Endodermal cell (in vitro differentiated cells): Measurements from ENCODE around the gene SPAG16. TPM values are rescaled to one million over a fixed set of nuclear protein-coding genes. Genes with fewer than 3 reads are reported as not detected.
"Not testable (repeated sequence)": the region's sequence is repeated elsewhere in the genome, so short reads cannot be mapped to it uniquely, and the experiment has no call there.

Experiments used
- DNase-seq: peaks from one replicate; pipeline ENCODE4 v3.0.0-alpha.2; 2017
- H3K27ac ChIP-seq: 2 replicates; pipeline ENCODE4 v1.5.1; 2013; ENCODE audit warnings: mild to moderate bottlenecking, low read depth, low read length, moderate library complexity
- H3K27me3 ChIP-seq: 2 replicates; pipeline ENCODE4 v1.6.1; 2013; ENCODE audit warnings: mild to moderate bottlenecking, low read length, moderate library complexity; ENCODE audit not compliant: insufficient read depth, control insufficient read depth, poor library complexity, severe bottlenecking
- H3K36me3 ChIP-seq: 2 replicates; pipeline ENCODE4 v1.7.0; 2013; ENCODE audit warnings: mild to moderate bottlenecking, low read length, moderate library complexity; ENCODE audit not compliant: control insufficient read depth, insufficient read depth
- H3K4me1 ChIP-seq: one replicate; pipeline ENCODE4 v1.7.0; 2013; ENCODE audit warnings: low read length; ENCODE audit not compliant: control insufficient read depth, insufficient read depth
- H3K4me3 ChIP-seq: 2 replicates; pipeline ENCODE4 v1.5.1; 2013; ENCODE audit warnings: mild to moderate bottlenecking, low read length, moderate library complexity
- H3K9ac ChIP-seq: 2 replicates; pipeline ENCODE4 v1.6.1; 2013; ENCODE audit warnings: mild to moderate bottlenecking, low read length, moderate library complexity; ENCODE audit not compliant: poor library complexity, severe bottlenecking; ENCODE audit errors: extremely low read depth
- H3K9me3 ChIP-seq: 2 replicates; pipeline ENCODE4 v1.6.1; 2013; ENCODE audit warnings: mild to moderate bottlenecking, low read length, moderate library complexity; ENCODE audit not compliant: control insufficient read depth
- H3K27ac Mint-ChIP-seq: 2 replicates; pipeline ENCODE4 v1.8.0; 2020; ENCODE audit warnings: mixed read lengths
- H3K27me3 Mint-ChIP-seq: 2 replicates; pipeline ENCODE4 v1.8.0; 2021; ENCODE audit warnings: mild to moderate bottlenecking, mixed read lengths; ENCODE audit not compliant: insufficient read depth
- H3K36me3 Mint-ChIP-seq: 2 replicates; pipeline ENCODE4 v1.8.0; 2020; ENCODE audit warnings: low read depth, mixed read lengths
- H3K4me1 Mint-ChIP-seq: 2 replicates; pipeline ENCODE4 v1.8.0; 2020; ENCODE audit warnings: mixed read lengths
- H3K4me3 Mint-ChIP-seq: 2 replicates; pipeline ENCODE4 v1.8.0; 2020; ENCODE audit warnings: mild to moderate bottlenecking, moderate library complexity, mixed read lengths
- H3K9me3 Mint-ChIP-seq: 2 replicates; pipeline ENCODE4 v1.8.0; 2020; ENCODE audit warnings: mild to moderate bottlenecking, mixed read lengths
- WGBS, 2 experiments: methylation state at CpG; one replicate each; pipeline versions ENCODE4 v1.1.5 to v1.1.7; 2013; ENCODE audit warnings: missing lambda C conversion rate in 2 of 2, mixed read lengths in 1 of 2; ENCODE audit not compliant: insufficient coverage in 1 of 2, insufficient read length in 1 of 2; 5-methylcytosine and 5-hydroxymethylcytosine counted together
- total RNA-seq, 2 donors: library from RNA; stranded (reverse); fragmentation: NEBNext Ultra II Directional in 1 of 2; extraction: Animal tissue kit (Norgen Biotek cat#: 25700) in 1 of 2; gene quantifications; 2 replicates in 1 of 2; 3 replicates in 1 of 2; pipeline ENCODE4 v1.2.1, GENCODE V29; 2021
- TF ChIP-seq, protein P1 (sequence below): fragments of 200-600 bp; sonication (generic); conservative IDR thresholded peaks from 2 replicates; pipeline ENCODE4 v1.5.0; 2021; ENCODE audit warnings: antibody characterized with exemption, mild to moderate bottlenecking

The SPAG16 gene
- total RNA-seq, 2 donors from 2014 or later, result 27.8 to 38.2 TPM

DNA sequence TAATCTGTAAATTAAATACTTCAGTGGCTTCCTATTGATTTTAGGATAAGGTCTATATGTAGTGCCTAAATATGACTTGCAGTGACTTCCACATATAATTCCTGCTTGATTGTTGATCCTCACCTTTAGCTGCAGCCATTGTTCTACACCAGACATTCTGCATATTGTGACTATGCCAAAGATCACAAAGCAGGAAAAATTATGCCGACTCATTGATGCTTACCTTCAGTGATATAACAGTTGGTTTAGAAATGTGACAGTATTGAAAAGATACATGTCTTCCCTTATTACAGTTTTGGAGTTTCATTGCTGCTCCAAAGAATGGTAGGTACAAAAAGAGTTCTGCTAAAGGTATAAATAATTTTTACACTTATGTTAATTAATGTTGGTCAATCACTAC, 12.3 kb upstream of the SPAG16 start:
- no peak overlapping the region for H3K4me3 ChIP-seq
- Mint-ChIP-seq H3K4me1 (peaks cover 4% of the 10 kb centered on the region), H3K4me3 (no peak overlapping the region), H3K27ac (no peak overlapping the region), H3K9me3 (peaks cover 11% of the 10 kb centered on the region), H3K27me3 (no peaks in the 10 kb centered on the region), H3K36me3 (no peaks in the 10 kb centered on the region)
- TF ChIP-seq, protein P1, sequence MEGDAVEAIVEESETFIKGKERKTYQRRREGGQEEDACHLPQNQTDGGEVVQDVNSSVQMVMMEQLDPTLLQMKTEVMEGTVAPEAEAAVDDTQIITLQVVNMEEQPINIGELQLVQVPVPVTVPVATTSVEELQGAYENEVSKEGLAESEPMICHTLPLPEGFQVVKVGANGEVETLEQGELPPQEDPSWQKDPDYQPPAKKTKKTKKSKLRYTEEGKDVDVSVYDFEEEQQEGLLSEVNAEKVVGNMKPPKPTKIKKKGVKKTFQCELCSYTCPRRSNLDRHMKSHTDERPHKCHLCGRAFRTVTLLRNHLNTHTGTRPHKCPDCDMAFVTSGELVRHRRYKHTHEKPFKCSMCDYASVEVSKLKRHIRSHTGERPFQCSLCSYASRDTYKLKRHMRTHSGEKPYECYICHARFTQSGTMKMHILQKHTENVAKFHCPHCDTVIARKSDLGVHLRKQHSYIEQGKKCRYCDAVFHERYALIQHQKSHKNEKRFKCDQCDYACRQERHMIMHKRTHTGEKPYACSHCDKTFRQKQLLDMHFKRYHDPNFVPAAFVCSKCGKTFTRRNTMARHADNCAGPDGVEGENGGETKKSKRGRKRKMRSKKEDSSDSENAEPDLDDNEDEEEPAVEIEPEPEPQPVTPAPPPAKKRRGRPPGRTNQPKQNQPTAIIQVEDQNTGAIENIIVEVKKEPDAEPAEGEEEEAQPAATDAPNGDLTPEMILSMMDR, result no peak
- DNase-seq, result no peak
- no peaks in the 10 kb centered on the region for H3K36me3 ChIP-seq
- H3K27me3 ChIP-seq, result no peaks in the 10 kb centered on the region
- no peak overlapping the region for H3K27ac ChIP-seq
- H3K9me3 ChIP-seq, result peaks cover 9% of the 10 kb centered on the region
- 88% methylated on average over 1 of the region's 1 CpG; no CpG with 5 or more reads in 1 of the 2 experiments for WGBS, 2 experiments
- H3K9ac ChIP-seq, result no peak overlapping the region
- H3K4me1 ChIP-seq, result no peaks in the 10 kb centered on the region

DNA sequence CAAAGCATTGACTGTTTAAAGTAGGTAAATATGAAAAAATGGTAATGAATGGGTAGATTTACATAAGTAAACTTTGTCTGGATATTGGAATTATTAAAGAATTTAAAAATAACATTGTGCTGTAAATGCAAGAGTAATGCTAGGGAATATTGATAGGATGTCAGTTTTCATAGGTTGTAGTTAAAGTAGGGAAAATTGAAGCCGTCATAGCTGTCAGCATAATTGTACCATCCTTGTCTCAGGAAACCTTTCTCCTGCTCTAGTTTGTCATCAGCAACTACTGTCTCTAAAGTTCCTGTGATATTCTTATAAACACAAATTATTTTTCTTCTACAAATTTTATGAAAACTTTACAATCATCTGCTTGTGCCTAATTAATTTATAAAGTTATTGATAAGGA, 10.1 kb upstream of the SPAG16 start:
- no peaks in the 10 kb centered on the region for H3K36me3 ChIP-seq
- H3K4me3 Mint-ChIP-seq, result no peak overlapping the region
- no peak overlapping the region for H3K27ac Mint-ChIP-seq
- peaks cover 23% of the 10 kb centered on the region for H3K9me3 ChIP-seq
- no peaks in the 10 kb centered on the region for H3K4me1 ChIP-seq
- H3K4me3 ChIP-seq, result no peak overlapping the region
- no peak for DNase-seq
- H3K36me3 Mint-ChIP-seq, result peaks cover 2% of the 10 kb centered on the region
- no peak overlapping the region for H3K27ac ChIP-seq
- 89 to 100% methylated on average over 1 of the region's 1 CpG for WGBS, 2 experiments
- H3K9me3 Mint-ChIP-seq, result peaks cover 28% of the 10 kb centered on the region
- peaks cover 4% of the 10 kb centered on the region for H3K4me1 Mint-ChIP-seq
- no peaks in the 10 kb centered on the region for H3K27me3 Mint-ChIP-seq
- H3K27me3 ChIP-seq, result no peaks in the 10 kb centered on the region
- H3K9ac ChIP-seq, result no peak overlapping the region
- TF ChIP-seq, protein P1, result no peak

DNA sequence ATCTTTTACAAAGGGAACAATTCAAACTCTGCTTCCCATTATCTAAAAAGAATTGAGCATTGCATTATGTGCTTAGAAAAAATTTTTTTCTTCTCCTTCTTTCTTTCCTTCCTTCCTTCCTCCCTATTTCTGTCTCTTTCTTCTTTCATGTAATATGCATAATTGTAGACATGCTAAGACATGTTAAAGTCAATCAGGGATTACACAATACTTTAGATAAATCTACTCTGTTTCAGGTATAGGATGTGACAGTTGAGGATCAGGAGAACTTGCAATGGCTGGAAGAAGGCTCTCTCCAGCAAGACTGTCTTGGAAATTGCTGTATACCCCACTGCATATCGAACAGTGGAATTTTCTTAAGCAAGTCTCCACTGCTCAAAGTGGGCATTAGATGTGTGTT, 9.0 kb upstream of the SPAG16 start:
- TF ChIP-seq, protein P1, result no peak
- Mint-ChIP-seq H3K4me3 (no peak overlapping the region), H3K4me1 (peaks cover 4% of the 10 kb centered on the region), H3K27me3 (no peaks in the 10 kb centered on the region), H3K9me3 (peaks cover 28% of the 10 kb centered on the region), H3K27ac (no peak overlapping the region), H3K36me3 (peaks cover 2% of the 10 kb centered on the region)
- Histone ChIP-seq H3K4me1 (no peaks in the 10 kb centered on the region), H3K27me3 (no peaks in the 10 kb centered on the region), H3K9ac (no peak overlapping the region), H3K36me3 (no peaks in the 10 kb centered on the region), H3K4me3 (no peak overlapping the region), H3K9me3 (peaks cover 23% of the 10 kb centered on the region), H3K27ac (no peak overlapping the region)
- no peak for DNase-seq
- 100% methylated on average over 1 of the region's 1 CpG; no CpG with 5 or more reads in 1 of the 2 experiments for WGBS, 2 experiments

DNA sequence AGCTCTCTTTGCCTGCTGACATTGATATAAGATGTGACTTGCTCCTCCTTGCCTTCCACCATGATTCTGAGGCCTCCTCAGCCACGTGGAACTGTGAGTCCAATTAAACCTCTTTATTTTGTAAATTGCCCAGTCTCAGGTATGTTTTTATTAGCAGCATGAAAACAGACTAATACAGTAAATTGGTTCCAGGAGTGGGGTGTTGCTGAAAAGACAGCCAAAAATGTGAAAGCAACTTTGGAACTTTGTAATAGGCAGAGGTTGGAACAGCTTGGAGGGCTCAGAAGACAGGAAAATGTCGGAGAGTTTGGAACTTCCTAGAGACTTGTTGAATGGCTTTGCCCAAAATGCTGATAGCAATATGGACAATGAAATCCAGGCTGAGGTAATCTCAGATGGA, 7.1 kb upstream of the SPAG16 start:
- H3K36me3 ChIP-seq, DNase-seq, H3K36me3 Mint-ChIP-seq, H3K4me1 ChIP-seq, H3K4me3 ChIP-seq, H3K9ac ChIP-seq, H3K27me3 Mint-ChIP-seq, H3K4me1 Mint-ChIP-seq, H3K27me3 ChIP-seq, H3K4me3 Mint-ChIP-seq, H3K27ac ChIP-seq, H3K27ac Mint-ChIP-seq: not testable (repeated sequence)
- H3K9me3 ChIP-seq, result peaks cover 23% of the 10 kb centered on the region
- WGBS, 2 experiments, result 71 to 80% methylated on average over 2 of the region's 2 CpGs
- peaks cover 28% of the 10 kb centered on the region for H3K9me3 Mint-ChIP-seq
